DND-41 (cell line): ENCODE data around the gene PIK3C2A.
"Not testable (repeated sequence)": the region's sequence is repeated elsewhere in the genome, so short reads cannot be mapped to it uniquely, and the experiment has no call there.

Experiments
- ATAC-seq: fragments of 200-7000 bp; cut with Tn5 transposase; 3 replicates; pipeline ENCODE4 v1.9.1; 2021; ENCODE audit warnings: low read depth; ENCODE audit not compliant: insufficient read depth
- DNase-seq: peaks from one replicate; pipeline ENCODE4 v3.0.0-alpha.2; 2020
- H2AFZ ChIP-seq: 2 replicates; pipeline ENCODE4 v1.6.0; 2012; ENCODE audit warnings: low read depth, low read length
- H3K27ac ChIP-seq: 2 replicates; pipeline ENCODE4 v1.5.1; 2012; ENCODE audit warnings: low read length, inconsistent platforms
- H3K27me3 ChIP-seq: fragments of 200-600 bp; sonication (generic); 2 replicates; pipeline ENCODE4 v1.6.0; 2012; ENCODE audit warnings: low read length, mild to moderate bottlenecking, inconsistent platforms; ENCODE audit not compliant: insufficient read depth, poor library complexity
- H3K36me3 ChIP-seq: 2 replicates; pipeline ENCODE4 v1.5.1; 2012; ENCODE audit warnings: low read length, inconsistent platforms; ENCODE audit not compliant: insufficient read depth
- H3K4me1 ChIP-seq: 2 replicates; pipeline ENCODE4 v1.5.1; 2012; ENCODE audit warnings: mild to moderate bottlenecking, low read length; ENCODE audit not compliant: insufficient read depth
- H3K4me2 ChIP-seq: 2 replicates; pipeline ENCODE4 v1.6.0; 2012; ENCODE audit warnings: mild to moderate bottlenecking, moderate library complexity, low read length, inconsistent platforms; ENCODE audit not compliant: insufficient read depth
- H3K4me3 ChIP-seq, 2 experiments: fragments of 200-600 bp in 1 of 2; shearing (Covaris generic) in 1 of 2; 2 replicates each; pipeline ENCODE4 v1.5.1; 2012 to 2016; ENCODE audit warnings: inconsistent platforms in 2 of 2, low read length in 2 of 2, mild to moderate bottlenecking in 2 of 2, low read depth in 1 of 2, moderate library complexity in 1 of 2
- H3K79me2 ChIP-seq: 2 replicates; pipeline ENCODE4 v1.6.0; 2012; ENCODE audit warnings: low read length, inconsistent platforms; ENCODE audit not compliant: insufficient read depth
- H3K9ac ChIP-seq: 2 replicates; pipeline ENCODE4 v1.6.0; 2012; ENCODE audit warnings: low read depth, mild to moderate bottlenecking, inconsistent platforms, low read length, moderate library complexity
- H3K9me3 ChIP-seq: 2 replicates; pipeline ENCODE4 v1.5.1; 2012; ENCODE audit warnings: low read length, moderate library complexity, mild to moderate bottlenecking, inconsistent platforms; ENCODE audit not compliant: insufficient read depth, severe bottlenecking
- H4K20me1 ChIP-seq: 2 replicates; pipeline ENCODE4 v1.6.0; 2012; ENCODE audit warnings: low read length; ENCODE audit not compliant: insufficient read depth
- EZH2 ChIP-seq: IDR thresholded peaks from 3 replicates; pipeline ENCODE4 v1.6.1; 2012; ENCODE audit warnings: borderline replicate concordance, low read depth, mild to moderate bottlenecking, moderate library complexity, low read length, inconsistent platforms; ENCODE audit not compliant: severe bottlenecking
- TF ChIP-seq, protein P1 (sequence below): IDR thresholded peaks from 2 replicates; pipeline ENCODE4 v1.5.1; 2012; ENCODE audit warnings: borderline replicate concordance, low read length, moderate library complexity, mild to moderate bottlenecking; ENCODE audit not compliant: poor library complexity, severe bottlenecking; ENCODE audit errors: extremely low read depth

The PIK3C2A gene

DNA sequence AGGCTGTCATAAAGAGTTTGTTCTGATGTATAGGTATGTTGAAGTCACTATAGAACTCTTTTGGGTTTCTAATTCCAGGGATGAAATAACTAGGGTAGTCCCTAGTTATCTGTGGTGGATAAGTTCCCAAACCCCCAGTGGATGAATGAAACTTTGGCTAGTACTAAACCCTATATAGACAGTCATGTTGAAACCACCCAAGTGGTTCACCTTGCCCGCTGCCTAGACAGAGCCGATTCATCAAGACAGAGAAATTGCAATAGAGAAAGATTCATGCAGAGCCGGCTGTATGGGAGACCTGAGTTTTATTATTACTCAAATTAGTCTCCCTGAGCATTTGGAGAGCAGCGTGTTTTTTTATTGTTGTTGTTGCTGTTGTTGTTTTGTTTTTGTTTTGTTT lies 44.9 kb upstream of the PIK3C2A start:
- H2AFZ ChIP-seq: no peak overlapping the region
- no peaks in the 10 kb centered on the region for H3K27me3 ChIP-seq
- no peak overlapping the region for H3K9ac ChIP-seq
- no peaks in the 10 kb centered on the region for H4K20me1 ChIP-seq
- H3K9me3 ChIP-seq: no peaks in the 10 kb centered on the region
- H3K27ac ChIP-seq: no peak overlapping the region
- H3K79me2 ChIP-seq: no peaks in the 10 kb centered on the region
- TF ChIP-seq EZH2: no peak
- TF ChIP-seq, protein P1, sequence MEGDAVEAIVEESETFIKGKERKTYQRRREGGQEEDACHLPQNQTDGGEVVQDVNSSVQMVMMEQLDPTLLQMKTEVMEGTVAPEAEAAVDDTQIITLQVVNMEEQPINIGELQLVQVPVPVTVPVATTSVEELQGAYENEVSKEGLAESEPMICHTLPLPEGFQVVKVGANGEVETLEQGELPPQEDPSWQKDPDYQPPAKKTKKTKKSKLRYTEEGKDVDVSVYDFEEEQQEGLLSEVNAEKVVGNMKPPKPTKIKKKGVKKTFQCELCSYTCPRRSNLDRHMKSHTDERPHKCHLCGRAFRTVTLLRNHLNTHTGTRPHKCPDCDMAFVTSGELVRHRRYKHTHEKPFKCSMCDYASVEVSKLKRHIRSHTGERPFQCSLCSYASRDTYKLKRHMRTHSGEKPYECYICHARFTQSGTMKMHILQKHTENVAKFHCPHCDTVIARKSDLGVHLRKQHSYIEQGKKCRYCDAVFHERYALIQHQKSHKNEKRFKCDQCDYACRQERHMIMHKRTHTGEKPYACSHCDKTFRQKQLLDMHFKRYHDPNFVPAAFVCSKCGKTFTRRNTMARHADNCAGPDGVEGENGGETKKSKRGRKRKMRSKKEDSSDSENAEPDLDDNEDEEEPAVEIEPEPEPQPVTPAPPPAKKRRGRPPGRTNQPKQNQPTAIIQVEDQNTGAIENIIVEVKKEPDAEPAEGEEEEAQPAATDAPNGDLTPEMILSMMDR: no peak
- no peak overlapping the region for H3K4me2 ChIP-seq
- no peak for ATAC-seq
- no peaks in the 10 kb centered on the region for H3K36me3 ChIP-seq
- no peak overlapping the region for H3K4me3 ChIP-seq
- DNase-seq: no peak
- H3K4me1 ChIP-seq: peaks cover 6% of the 10 kb centered on the region; the same call in 1 of the 2 replicates

DNA sequence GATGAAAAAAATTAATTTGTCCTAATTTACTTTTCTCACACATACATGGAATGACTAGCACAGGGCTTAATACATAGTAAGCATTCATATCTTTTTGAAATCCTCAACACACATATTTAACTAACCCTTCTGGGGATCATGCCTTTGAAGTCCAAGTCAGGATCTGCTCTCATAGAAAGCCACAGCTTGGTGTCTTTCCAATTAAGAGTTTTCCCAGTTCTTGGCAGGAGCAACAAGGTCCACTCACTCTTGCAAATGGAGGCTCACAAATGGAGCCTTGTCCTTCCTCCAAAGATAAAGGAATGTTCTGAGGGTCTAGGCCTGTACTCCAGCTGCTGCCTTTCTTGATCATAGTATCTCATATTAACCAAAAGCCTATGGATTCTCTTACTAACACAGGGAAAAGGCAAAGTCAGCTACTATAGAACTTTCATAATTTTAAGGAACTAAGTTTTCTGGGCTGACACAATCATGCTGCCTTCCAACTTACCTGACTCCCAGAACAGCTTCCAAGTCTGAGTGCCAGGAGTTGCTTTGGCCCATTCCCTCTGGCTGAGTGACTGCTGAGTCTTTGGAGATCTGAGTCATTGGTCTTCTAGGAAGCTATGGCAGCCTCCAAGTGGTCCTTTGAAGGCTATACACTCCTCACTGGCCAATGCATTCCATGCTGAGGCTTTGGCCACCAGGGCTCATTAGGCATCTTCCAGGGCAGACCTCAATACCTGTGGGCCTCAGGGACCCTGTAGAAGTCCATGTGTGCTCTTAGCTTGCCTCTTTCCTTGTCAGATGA lies 43.0 kb upstream of the PIK3C2A start:
- TF ChIP-seq, protein P1: no peak
- TF ChIP-seq EZH2: no peak
- no peaks in the 10 kb centered on the region for H3K27me3 ChIP-seq
- no peaks in the 10 kb centered on the region for H4K20me1 ChIP-seq
- no peak overlapping the region for H2AFZ ChIP-seq
- no peak overlapping the region for H3K9ac ChIP-seq
- no peaks in the 10 kb centered on the region for H3K9me3 ChIP-seq
- no peak for ATAC-seq
- H3K4me1 ChIP-seq: no peaks in the 10 kb centered on the region
- no peak for DNase-seq
- no peaks in the 10 kb centered on the region for H3K79me2 ChIP-seq
- no peak overlapping the region for H3K27ac ChIP-seq
- no peaks in the 10 kb centered on the region for H3K36me3 ChIP-seq
- no peak overlapping the region for H3K4me3 ChIP-seq
- H3K4me2 ChIP-seq: no peak overlapping the region

DNA sequence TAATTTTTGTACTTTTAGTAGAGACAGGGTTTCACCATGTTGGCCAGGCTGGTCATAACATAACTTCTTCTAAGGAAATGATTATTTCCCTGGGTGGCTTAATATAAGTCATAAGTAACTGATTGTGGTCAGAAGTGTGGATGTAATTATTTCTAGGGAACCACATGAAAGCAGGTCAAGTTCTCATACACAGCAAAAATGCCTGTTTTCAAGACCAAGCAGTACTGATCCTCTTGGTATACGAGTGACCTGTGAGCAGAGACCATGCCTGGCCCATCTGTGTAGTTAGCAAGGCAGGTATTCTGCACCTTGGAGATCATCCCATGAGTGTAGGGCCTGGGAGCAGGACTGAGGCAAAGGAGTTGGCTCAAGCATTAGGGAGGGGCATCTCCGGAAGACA lies 36.3 kb upstream of the PIK3C2A start:
- peak overlapping the region; percentile 23; the same call in 1 of the 2 replicates for H3K4me2 ChIP-seq
- TF ChIP-seq, protein P1: no peak
- no peak for TF ChIP-seq EZH2
- H3K4me1 ChIP-seq: peaks cover 30% of the 10 kb centered on the region
- H3K27ac ChIP-seq: peak overlapping the region; percentile 60
- H4K20me1 ChIP-seq: no peaks in the 10 kb centered on the region
- H3K9me3 ChIP-seq: no peaks in the 10 kb centered on the region
- no peaks in the 10 kb centered on the region for H3K36me3 ChIP-seq
- no peak overlapping the region for H3K9ac ChIP-seq
- DNase-seq (no peak), ATAC-seq (no peak)
- H3K79me2 ChIP-seq: no peaks in the 10 kb centered on the region
- H2AFZ ChIP-seq: no peak overlapping the region
- H3K27me3 ChIP-seq: no peaks in the 10 kb centered on the region
- H3K4me3 ChIP-seq: no peak overlapping the region

DNA sequence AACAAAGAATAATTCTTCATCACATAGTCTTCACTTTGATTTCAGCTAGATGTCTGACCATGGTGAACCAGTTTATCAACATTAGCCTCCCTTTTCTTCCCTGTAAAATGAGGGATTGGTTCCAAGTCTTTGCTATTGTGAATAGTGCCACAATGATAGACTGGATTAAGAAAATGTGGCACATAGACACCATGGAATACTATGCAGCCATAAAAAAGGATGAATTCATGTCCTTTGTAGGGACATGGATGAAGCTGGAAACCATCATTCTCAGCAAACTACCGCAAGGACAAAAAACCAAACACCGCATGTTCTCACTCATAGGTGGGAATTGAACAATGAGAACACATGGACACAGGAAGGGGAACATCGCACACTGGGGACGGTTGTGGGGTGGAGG lies 35.2 kb upstream of the PIK3C2A start:
- H3K79me2 ChIP-seq, ATAC-seq: not testable (repeated sequence)

More for the DNA sequence above, 35.2 kb upstream of the PIK3C2A start:
- not testable (repeated sequence) for H3K36me3 ChIP-seq, H3K27ac ChIP-seq, H3K9ac ChIP-seq, H4K20me1 ChIP-seq, H3K4me3 ChIP-seq, H3K4me2 ChIP-seq, DNase-seq, H3K9me3 ChIP-seq, H2AFZ ChIP-seq, H3K27me3 ChIP-seq
- peaks cover 30% of the 10 kb centered on the region for H3K4me1 ChIP-seq
